Left kidney (tissue), 2 donors: ENCODE results near the gene DHX58. TPM values are rescaled to one million over a fixed set of nuclear protein-coding genes. Genes with fewer than 3 reads are reported as not detected.
A peak's percentile ranks its signal among the peaks of the same experiment; 100 is the strongest.

Experiments used
- DNase-seq: peaks from one replicate; pipeline ENCODE4 v3.0.0-alpha.2; 2013
- polyA plus RNA-seq: library from polyadenylated mRNA; unstranded; fragments of 120-200 nt; gene quantifications from one replicate; pipeline ENCODE4 v1.2.1, GENCODE V29; 2013; ENCODE audit not compliant: insufficient read length

Gene DHX58
- polyA plus RNA-seq, 1 donor, result 6.8 TPM

DNA sequence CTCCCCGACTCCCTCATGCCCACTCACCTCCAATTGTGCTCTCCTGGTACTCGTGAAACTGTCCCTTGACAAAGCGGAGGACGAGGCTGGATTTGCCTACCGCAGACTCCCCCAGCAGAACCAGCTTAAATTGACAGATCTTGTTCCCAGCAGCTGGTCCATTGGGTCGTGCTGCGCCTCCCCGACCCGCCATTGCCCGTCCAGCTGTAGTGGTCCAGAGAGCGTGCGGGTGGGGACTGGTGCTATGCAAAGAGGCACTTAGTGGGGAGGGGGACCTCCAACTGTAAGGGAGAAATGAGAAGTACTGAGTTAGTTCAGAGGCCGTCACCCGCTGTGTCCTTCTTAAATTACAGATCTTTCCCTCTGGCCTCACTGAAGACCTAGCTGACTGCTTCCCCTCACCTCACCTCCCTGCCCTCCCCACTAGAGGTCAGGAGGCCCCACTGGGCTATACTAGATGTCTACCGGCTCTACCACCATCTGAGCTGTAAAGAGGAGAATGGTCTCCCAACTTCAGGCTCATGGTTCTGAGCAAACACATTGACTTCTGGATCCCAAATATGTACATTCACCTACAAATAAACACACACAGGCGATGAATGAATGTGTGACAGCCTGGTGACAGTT, 17.9 kb upstream of the DHX58 start:
- no peak for DNase-seq

DNA sequence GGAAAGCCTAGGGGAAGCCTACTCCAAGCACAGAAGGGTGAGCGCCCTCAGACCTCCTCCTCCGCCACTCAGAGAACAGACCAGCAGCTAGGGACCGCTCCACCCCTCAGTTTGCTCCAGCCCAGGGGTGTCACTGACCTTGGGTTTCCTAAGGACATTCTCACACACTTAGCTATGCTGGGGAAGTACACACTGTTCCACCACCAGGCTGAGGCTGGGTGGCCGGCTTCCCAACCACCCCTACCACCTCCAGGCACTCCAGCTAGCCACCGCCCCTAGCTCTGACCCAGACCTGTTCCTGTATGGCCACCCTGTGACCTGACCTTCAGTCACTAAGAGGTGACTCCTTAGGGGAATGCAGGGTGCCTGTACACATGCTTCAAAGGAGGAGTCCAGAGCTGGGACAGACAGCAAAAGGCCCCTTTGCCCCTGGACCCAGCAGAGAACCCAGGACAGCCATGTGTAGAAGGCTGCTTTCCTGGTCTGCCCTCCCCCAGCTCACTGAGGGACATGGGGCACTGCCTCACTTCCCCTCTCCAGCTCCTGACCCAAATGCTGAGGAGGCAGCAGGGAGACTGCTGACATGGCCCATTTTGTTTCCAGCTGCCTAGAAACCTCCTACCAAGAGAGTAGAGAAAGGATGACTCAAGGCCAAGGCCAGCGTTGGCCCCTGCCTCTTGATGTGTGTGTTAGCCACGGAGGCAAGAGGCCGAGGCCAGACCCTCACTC, 16.8 kb upstream of the DHX58 start:
- DNase-seq, result no peak

DNA sequence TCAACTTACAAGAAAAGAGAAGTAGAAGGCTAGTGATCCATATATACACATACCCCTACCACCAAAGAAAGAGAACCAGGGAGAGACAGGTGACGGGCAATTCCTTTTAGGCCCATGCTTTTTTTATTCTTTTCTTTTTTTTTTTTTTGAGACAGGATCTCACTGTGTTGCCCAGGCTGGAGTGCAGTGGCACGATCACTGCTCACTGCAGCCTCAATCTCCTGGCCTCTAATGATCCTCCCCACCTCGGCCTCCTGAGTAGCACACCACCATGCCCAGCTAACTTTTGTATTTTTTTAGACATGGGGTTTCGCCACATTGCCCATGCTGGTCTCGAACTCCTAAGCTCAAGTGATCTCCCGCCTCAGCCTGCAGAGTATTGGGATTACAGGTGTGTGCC, 14.9 kb upstream of the DHX58 start:
- DNase-seq, result no peak

DNA sequence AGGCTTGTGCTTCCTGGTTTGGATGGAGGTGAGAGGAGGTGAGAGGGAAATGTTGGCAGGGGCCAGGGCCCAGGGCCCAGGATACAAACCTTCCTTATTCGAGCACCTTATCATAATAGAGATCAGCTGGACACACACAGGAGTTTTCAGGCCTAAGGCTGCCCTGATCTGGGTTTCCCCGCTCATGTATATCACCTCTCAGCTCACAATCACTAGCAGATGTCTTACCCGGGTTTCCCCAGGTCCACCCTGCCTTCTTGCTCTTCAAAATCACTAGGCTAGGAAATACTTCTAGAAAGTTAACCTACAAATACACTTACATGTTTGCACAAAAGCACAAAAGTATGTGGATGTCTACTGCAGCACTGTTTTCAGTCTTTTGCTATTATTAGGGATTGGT, 14.3 kb upstream of the DHX58 start:
- no peak for DNase-seq

DNA sequence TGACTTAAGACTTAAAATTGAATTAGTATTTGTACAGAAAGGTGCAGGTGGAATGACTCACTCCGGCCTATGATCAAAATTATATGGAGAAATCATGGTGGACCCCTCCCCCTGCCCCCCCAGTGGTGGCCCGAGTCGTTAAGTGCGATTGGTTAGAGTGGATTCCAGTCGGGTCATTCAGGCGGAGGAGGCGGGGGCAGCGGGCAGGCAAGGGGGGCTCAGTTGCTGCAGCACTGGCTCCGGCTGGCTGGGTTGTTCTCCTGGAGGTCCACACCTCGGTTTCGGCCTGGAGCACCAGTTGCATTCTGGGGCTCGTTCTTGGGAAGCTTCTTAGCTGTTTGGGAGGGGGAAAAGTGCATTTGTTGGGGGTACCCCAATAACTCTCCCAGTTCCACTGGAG, 13.1 kb upstream of the DHX58 start:
- DNase-seq, result no peak

DNA sequence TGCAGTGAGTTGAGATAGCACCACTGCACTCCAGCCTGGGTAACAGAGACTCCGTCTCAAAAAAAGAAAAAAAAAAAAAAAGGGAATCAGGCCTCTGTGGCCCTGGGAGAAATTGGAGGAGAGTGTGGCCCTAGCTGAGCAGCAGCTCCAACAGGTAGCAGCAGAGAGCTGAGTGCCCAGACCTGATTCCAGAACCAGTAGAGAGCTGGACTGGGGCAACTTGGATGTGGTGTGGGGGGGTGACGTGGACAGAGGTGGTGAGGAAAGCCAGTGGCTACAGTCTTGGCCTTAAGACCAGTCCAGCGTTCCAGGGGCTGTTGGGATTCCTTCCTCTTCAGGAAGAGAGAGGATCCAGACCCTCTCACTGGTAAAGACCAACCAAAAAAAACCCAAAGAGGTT, 11.7 kb upstream of the DHX58 start:
- no peak for DNase-seq

DNA sequence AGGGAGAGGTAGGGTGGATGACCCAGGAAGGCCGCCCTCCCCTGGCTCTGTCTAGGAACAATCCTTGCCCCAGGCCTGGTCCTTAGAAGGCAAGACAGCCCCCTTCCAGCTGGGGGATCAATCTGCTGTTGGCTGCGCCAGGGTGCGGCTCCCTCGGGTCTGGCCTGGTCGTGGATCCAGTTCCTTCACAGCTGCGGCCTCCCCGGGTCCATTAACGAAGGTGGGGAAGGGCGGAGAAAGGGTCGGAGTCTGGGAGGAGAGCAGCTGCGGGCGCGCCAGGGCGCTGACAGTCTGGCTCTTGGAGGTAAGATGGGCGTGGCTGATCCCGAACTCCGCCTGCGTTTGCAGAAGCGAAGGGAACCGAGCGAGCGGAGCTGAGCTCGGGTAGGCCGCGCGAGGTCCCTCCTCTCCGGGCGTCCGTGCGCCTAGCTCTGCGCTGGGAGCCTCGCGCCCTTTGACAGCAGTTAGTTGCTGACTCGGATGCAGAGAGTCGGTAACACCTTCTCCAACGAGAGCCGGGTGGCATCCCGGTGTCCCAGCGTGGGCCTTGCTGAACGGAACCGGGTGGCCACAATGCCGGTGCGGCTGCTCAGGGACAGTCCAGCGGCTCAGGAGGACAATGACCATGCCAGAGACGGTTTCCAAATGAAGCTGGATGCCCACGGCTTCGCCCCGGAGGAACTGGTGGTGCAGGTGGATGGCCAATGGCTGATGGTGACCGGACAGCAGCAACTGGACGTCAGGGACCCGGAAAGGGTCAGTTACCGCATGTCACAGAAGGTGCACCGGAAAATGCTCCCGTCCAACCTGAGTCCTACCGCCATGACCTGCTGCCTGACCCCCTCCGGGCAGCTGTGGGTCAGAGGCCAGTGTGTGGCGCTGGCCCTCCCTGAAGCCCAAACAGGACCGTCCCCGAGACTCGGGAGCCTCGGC, 10.1 kb upstream of the DHX58 start, which contains the start of gene HSPB9:
Gene HSPB9 (plus strand): TSS at position 434 of the 933 bp plus-strand sequence. CDS start 47 bp downstream, at position 481.
- DNase-seq, result no peak

DNA sequence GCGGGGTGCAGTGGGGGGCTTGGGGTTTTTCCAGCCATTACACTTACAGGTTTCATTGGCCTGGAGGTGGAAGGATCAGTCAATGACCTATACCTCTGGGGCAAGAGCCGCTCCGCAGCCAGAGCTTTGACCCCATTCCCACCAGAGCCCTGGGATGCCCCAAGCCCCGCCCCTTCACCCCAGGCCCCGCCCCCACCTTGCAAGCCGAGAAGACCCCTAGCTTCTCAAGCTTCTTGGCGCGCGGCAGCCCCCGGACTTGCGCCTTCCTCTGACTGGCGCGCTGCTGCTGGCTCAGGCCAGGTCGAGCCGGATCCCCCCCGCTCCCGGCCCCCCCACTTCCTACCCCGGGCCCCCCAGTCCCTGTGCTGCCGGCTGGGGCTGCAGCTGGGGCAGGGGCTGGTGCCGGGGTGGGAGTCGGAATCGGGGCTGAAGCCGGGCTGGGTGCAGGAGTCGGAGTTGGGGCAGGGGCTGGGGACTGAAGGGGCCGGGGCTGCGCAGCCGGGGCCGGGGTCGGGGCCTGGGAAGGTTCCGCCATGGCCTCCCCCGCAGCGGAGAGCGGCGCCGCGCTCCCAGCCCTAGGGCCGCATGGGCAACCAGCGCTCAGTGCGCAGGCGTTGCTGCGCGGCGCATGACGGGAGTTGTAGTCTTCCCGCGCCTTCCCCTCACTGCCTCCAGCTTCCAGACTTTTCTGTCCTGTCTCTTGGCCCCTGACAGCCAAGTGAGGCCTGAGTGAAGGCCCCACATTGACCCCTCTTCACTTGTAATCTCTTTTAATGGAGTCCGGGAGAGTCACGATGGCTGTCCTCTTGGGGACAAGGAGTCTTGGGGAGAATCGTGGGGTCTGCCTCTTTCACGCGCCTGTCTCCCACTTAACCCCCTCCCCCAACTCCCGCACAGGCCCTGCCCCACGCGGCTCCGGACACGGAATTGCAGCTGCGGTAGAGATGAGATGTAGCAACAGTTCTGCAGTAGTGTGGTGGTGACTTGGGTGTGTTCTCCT, 8.6 kb upstream of the DHX58 start, which contains the start of gene KAT2A:
Gene KAT2A (minus strand): TSS at position 598 of the 1,000 bp plus-strand sequence. CDS start 63 bp downstream, at position 535.
- peak; percentile 79 for DNase-seq

DNA sequence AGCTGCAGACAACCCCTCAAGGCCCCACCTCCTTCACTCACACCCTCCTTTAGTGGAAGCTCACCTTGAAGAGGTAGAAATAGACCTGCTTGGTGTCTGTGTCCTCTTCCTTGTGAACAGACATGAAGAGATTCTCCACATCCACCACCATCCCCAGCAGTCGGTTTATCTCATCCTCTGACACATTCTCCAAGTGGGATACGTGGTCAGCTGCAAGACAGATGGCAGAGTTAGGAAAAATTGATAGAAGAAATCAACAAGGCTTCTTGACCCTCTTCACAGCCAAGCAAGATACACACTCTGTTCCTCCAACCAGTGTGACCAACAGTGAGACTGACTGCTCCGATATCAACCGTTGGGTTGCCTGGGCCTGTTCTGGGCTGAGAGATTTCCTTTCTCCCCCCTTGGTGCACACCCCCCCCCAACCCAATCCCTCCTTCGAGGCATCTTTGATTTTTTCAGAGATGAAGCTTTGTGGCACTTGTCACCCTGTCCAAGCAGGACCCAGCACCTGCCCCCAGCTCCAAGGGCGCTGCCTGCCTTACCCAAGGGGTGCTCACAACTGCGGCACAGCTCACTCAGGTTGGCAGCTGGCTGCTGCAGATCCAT, 7.8 kb upstream of the DHX58 start:
- no peak for DNase-seq

DNA sequence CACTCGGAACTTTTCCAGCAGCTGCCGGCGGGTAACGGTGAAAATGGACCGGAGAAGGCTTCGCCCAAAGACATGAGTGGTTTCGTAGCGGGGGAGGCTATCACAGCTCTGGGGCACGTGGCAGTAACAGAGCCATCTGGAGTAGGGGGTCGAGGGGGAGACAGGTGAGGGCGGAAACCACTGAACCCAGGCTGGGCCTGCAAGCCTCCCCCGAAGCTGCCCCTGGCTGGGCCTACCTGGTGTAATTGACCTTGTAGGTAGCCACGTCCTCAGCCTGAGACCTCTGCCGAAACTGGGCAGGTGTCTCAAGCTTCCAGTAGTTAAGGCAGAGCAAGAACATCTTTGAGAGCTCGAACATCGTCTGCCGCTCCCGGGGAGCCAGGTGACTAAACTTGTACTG, 6.8 kb upstream of the DHX58 start:
- no peak for DNase-seq

DNA sequence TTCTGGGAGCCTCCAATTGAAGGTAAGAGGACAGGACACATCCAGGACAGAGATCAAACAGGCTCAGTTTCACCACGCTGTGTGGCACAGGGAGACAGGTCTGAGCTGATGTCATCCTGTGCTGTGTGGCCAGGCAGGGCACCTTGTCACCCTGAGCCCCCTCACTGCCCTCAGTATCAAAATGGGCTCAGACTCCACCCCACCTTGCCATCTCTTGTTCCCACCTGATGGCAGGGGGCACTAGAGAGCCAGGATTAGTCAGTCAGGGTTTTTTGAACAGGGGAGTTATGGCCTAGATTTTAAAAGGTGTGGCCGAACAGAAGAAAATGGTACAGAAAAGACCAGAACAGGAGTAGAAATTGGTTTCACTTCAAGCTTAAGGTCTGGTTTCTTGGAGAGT, 6.0 kb upstream of the DHX58 start:
- no peak for DNase-seq

DNA sequence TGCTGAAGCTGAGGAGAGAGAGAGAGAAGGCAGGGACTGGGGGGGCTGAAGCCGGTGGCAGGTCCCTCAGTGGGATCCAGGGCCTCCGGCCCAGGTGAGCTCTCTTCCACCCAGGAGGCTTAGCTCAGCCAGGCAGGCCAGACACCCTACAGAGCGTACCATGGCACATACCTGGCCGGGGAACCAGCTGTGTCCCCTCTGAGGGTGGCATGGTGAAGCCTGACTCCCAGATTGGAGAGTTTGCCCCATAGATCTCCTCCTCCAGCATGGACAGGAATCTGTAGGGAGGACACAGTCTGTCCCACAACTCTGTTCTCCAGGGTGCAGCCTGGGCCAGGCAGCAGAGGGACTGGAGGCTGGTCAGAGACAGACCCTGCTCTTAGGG, 5.6 kb upstream of the DHX58 start:
- DNase-seq, result no peak

DNA sequence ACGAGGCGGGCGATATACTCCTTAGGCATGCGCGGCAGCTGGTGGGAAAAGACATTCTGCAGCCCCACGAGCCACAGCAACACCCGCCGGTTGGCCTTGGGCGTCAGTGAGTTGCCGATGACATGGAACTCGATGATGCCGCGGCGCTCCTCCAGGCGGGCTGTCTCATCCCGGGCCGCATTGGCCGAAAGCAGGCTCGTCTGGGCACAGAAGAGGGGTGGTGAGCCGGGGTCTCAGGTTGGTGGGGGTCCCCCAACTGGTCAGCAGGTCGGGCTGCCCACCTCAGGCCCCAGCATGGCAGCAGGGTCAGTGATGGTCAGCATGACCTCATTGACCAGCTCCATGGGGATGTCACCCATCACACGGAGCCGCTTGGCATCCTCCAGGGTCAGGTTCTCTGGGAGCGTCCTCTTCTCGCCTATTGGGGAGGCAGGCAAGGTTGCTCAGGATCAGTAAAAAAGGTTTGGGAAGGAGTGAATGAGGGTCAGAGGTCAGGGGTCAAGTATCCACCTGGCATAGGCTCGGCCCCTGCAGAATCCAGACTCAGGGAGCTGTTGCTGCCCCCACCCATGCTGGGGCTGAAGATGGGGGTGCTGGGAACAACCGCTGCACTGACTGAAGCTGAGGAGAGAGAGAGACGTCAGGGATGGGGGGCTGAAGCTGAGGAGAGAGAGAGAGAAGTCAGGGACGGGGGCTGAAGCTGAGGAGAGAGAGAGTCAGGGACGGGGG, 5.0 kb upstream of the DHX58 start:
- DNase-seq, result no peak

DNA sequence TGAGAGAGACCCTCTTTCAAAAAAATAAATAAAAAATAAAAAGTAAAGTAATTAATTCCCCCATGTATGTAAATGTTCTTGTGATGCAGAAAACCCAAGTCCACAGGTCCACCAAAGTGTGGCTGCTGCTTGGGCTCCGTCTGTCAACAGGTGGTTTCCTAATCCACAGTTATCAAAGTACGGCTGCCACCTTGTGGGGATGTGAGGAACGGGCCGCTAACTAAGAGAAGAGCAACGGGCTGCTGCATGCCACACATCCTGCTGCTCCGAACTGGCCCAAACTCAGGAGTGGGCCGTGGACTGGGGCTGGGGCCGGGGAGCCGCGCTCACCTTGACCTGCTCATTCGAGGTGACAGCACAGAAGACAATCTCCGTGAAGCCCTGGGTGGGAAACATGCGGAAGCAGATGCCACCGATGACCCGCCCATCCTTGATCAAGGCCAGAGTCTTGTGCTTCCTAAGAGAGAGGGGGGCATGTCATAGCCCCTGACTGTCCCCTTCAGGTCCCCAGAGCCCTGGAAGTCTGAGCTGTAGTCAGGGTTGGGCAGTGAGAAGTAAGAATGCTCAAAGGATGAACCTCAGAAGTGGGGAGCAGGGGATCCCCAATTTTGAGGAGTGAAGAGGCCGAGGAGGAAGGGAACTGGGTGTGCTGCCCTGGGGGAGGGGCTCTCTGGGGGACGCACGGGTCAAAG, 4.3 kb upstream of the DHX58 start:
- DNase-seq, result peak; percentile 86

DNA sequence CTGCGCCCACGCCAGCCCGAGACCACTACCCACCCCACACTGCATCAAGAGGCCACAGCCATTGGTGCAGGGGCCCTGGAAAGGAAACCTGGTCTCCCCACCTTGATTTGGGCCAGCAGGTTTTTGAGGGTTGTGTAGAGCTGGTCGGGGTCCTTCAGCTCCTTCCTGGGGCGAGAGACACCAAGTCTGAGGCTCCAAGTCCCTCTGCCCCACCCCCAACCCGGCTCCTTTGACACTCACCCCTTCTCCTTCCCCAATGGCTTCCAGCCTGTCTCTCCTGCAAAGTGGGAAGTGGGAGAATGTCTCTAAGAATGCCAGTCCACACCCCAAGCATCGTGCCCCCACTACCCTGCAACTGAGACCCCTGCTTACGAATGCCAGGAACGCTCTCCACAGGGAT, 1.6 kb upstream of the DHX58 start:
- DNase-seq, result no peak

DNA sequence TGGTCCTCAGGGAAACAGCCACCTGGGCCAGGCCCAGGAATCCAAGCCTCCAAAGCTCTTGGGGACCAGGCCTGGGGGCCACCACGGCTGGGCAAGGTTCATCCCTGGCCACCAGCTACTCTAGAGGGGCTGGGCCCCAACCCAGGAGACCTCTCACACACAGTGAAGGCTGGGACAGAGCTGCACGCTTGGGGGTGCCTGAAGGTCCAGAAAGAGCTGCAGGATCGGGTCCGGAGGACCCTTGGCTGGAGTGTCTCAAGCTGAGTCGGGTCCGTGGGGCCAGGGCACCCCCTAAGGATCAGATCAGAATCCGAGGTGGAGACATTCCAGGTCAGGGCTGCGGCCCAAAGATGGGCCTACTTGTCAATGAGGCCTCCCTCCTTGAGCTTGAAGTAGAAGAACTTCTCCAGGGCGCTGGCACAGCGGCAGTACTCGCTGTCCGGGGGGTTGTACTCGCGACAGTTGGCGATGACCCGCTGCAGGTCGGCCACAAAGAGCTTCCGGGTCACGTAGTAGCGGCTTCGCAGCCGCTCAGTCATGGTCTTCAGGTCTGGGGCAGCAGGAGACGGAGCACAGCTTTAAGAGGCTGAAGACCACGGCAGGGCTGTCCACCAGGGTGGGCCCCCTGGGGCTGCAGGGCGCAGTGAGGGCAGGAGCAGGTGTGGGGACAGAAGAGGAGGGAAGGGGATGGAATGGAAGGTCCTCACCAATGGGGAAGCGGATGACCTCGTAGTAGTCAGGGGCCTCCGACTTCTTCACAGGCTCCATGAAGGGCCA, 967 bp upstream of the DHX58 start:
- DNase-seq, result no peak

DNA sequence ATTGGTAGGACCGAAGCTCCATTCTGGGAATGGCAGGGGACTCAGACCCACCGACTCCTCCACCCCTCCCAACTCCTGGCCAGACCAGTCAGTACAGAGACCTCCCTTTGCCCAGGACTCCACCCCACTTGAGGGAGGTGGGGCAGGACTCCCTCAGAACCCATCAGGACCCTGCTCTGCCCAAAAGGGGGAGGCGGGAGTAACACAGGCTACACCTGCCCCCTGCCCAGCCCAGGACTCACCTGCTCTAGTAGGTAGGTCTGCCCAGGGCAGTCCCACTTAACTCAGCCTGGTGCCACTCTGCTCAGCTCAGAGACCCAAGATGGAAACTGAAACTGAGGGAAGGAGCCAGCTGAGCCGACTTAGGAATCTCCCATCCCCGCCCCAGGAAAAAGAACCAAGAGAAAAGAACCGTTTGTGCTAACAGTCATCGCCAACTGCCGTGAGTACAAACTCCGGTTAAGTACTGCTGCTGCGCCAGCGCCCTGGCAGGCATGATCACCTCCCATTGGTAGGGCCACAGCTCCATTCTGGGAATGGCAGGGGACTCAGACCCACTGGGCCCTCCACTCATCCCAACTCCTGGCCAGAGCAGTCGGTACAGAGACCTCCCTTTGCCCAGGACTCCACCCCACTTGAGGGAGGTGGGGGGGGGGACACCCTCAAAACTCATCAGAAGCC, 503 bp downstream of the DHX58 start:
- no peak for DNase-seq

DNA sequence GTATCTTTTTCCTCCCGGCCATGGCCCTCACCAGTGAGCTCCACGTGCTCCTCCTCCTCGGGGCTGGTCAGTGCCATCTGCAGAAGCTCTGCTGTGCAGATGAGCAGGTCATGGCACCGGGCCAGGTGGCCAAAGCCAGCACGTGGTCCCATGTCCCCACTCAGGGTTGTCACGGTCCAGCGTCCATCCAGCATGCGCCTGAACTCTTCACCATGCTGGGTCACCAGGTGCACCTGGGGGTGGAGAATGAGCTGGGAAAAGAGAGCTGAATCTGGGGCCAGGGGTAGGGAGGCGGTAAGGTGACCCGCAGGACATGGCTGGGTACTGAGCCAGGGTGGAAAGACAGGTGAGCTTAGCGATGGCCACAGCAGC, 1.3 kb downstream of the DHX58 start:
- no peak for DNase-seq
